Prostate gland (tissue), 2 donors: ENCODE data around the gene LRRTM3.

ENCODE experiments used
- CTCF ChIP-seq, 4 experiments: fragments of 200-600 bp in 2 of 4; fragments of 450-650 bp in 2 of 4; sonication (generic) in 2 of 4; IDR thresholded peaks; 1 replicate in 3 of 4; 2 replicates in 1 of 4; pipeline ENCODE4 v1.5.1; 2016 to 2019; ENCODE audit warnings: antibody characterized with exemption in 4 of 4, mild to moderate bottlenecking in 2 of 4, moderate library complexity in 2 of 4
- POLR2A ChIP-seq: fragments of 450-650 bp; IDR thresholded peaks from one replicate; pipeline ENCODE4 v1.6.1; 2016; ENCODE audit warnings: antibody characterized with exemption, mild to moderate bottlenecking

- TF ChIP-seq CTCF (IDR thresholded peaks at IDR 0.05) = no peak
- no peak for TF ChIP-seq POLR2A
These were observed 117.2 kb downstream of the LRRTM3 start for GRCh38 chr10:67043041-67043440.
